Osteocyte (in vitro differentiated cells): Measurements from ENCODE around the gene ATCAY. TPM values are rescaled to one million over a fixed set of nuclear protein-coding genes. Genes with fewer than 3 reads are reported as not detected.

Source experiments
- DNase-seq: peaks from one replicate; pipeline ENCODE4 v3.0.0; 2021; ENCODE audit warnings: mixed read lengths; ENCODE audit not compliant: unreplicated experiment; ENCODE audit errors: extremely low spot score
- H3K27ac Mint-ChIP-seq: one replicate; pipeline ENCODE4 v1.8.0; 2021; ENCODE audit warnings: mild to moderate bottlenecking, mixed read lengths; ENCODE audit not compliant: unreplicated experiment
- H3K27me3 Mint-ChIP-seq: one replicate; pipeline ENCODE4 v1.8.0; 2021; ENCODE audit warnings: mixed read lengths; ENCODE audit not compliant: unreplicated experiment
- H3K36me3 Mint-ChIP-seq: one replicate; pipeline ENCODE4 v1.8.0; 2021; ENCODE audit warnings: mixed read lengths; ENCODE audit not compliant: unreplicated experiment
- H3K4me1 Mint-ChIP-seq: one replicate; pipeline ENCODE4 v1.8.0; 2021; ENCODE audit warnings: mixed read lengths; ENCODE audit not compliant: unreplicated experiment
- H3K4me3 Mint-ChIP-seq: one replicate; pipeline ENCODE4 v1.8.0; 2021; ENCODE audit warnings: mild to moderate bottlenecking, moderate library complexity, mixed read lengths; ENCODE audit not compliant: unreplicated experiment
- H3K9me3 Mint-ChIP-seq: one replicate; pipeline ENCODE4 v1.8.0; 2021; ENCODE audit warnings: mixed read lengths; ENCODE audit not compliant: unreplicated experiment
- total RNA-seq: library from RNA; stranded (reverse); gene quantifications from 2 replicates; pipeline ENCODE4 v1.2.1, GENCODE V29; 2021
- TF ChIP-seq, protein P1 (sequence below): fragments of 200-600 bp; sonication (generic); IDR thresholded peaks from 2 replicates; pipeline ENCODE4 v1.5.0; 2021; ENCODE audit warnings: antibody characterized with exemption, mild to moderate bottlenecking, moderate library complexity

ATCAY gene
- total RNA-seq, 1 donor from 2014 or later, result not detected

DNA sequence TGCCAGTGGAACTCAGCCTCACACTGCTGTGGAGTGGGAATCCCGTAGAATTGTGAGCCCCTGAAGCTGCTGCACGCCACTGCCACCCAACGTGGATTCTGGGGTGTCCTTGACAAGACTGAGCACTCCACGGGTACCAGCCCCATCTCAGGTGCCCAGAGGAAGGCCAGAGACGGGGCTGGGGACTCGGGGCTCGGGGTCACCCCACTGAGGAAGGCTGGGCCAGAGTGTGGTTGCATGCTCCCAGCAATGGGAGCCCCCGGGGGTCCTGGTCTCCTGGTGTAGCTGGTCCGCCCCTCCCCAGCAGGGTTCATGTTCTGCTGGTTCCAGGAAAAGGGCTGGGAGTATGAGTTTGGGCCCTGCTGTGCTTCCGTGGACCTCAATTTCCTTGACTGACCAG lies 75.2 kb downstream of the ATCAY start:
- no peak overlapping the region for H3K4me3 Mint-ChIP-seq
- H3K36me3 Mint-ChIP-seq, result peaks cover 9% of the 10 kb centered on the region
- TF ChIP-seq, protein P1, sequence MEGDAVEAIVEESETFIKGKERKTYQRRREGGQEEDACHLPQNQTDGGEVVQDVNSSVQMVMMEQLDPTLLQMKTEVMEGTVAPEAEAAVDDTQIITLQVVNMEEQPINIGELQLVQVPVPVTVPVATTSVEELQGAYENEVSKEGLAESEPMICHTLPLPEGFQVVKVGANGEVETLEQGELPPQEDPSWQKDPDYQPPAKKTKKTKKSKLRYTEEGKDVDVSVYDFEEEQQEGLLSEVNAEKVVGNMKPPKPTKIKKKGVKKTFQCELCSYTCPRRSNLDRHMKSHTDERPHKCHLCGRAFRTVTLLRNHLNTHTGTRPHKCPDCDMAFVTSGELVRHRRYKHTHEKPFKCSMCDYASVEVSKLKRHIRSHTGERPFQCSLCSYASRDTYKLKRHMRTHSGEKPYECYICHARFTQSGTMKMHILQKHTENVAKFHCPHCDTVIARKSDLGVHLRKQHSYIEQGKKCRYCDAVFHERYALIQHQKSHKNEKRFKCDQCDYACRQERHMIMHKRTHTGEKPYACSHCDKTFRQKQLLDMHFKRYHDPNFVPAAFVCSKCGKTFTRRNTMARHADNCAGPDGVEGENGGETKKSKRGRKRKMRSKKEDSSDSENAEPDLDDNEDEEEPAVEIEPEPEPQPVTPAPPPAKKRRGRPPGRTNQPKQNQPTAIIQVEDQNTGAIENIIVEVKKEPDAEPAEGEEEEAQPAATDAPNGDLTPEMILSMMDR, result no peak
- H3K9me3 Mint-ChIP-seq, result no peaks in the 10 kb centered on the region
- H3K27ac Mint-ChIP-seq, result no peak overlapping the region
- DNase-seq, result no peak
- peaks cover 13% of the 10 kb centered on the region for H3K4me1 Mint-ChIP-seq
- H3K27me3 Mint-ChIP-seq, result no peaks in the 10 kb centered on the region

DNA sequence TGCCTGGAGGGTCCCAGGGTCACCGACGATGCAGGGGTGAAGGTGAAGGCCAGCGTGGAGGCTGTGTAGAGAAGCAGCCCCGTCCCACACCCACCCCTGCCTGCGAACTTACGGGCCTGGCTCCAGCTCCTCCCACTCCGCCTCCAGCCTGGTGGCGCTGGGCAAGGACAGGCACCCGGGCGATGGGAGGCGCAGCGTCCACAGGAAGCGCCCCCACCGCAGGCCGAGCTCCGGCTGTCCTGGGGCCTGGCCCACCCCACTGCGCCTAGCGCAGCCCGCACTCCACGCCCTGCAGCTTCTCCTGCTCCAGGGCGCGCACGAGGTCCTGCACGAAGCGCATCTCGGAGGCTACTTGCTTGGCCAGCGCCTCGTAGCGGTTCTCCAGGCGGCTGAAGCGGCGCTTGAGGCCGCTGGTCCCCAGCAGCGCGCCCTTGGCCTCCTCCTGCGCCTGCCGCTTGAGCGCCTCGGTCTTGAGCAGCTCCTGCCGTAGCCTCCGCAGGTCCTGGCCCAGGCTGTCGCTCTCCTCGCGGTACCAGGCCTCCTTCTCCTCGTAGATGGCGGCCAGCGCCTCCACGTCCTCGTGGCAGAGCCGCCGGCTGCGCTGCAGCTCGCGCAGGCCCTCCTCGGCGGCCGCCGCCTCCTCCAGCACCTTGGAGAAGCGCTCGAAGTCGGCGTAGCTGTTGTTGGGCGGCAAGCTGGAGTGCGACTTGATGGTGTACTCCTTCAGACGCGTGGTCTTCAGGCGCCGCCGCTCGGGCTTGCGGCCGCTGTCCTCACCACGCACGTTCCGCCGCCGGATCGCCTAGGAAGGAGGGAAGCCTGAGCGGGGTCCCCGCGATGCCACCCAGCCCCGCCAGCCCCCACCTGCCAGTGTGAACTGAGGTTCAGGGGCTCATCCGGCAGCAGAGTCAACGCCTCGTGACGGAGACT lies 78.6 kb downstream of the ATCAY start:
- peaks cover 3% of the 10 kb centered on the region for H3K4me1 Mint-ChIP-seq
- peaks cover 17% of the 10 kb centered on the region for H3K36me3 Mint-ChIP-seq
- DNase-seq, result no peak

DNA sequence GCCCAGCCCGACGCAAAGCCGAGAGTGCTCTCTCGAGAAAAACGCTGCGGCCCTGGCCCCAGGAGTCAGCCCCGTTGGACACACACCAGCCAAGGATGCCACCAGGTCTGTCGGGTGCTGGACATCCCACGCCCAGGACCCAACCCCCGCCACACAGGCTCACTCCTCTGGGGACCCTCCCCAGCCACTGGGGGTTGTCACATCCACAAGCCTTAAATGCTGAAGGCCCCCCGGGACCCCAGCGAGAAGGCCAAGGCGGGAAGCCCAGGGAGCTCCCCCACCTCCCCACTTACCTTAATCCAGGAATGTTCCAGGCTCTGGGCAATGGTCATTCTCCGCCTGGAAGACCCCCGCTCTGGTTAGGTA lies 79.3 kb downstream of the ATCAY start:
- no peaks in the 10 kb centered on the region for H3K9me3 Mint-ChIP-seq
- no peak for DNase-seq
- peaks cover 2% of the 10 kb centered on the region for H3K4me1 Mint-ChIP-seq
- TF ChIP-seq, protein P1, result no peak
- H3K4me3 Mint-ChIP-seq, result no peak overlapping the region
- H3K36me3 Mint-ChIP-seq, result peaks cover 17% of the 10 kb centered on the region
- no peaks in the 10 kb centered on the region for H3K27me3 Mint-ChIP-seq
- H3K27ac Mint-ChIP-seq, result no peak overlapping the region

More for the DNA sequence above, 78.6 kb downstream of the ATCAY start:
- Mint-ChIP-seq H3K27me3 (no peaks in the 10 kb centered on the region), H3K27ac (no peak overlapping the region), H3K4me3 (no peak overlapping the region), H3K9me3 (no peaks in the 10 kb centered on the region)
- TF ChIP-seq, protein P1, result no peak

GRCh38 chr19:3961007-3961406 lies 80.5 kb downstream of the ATCAY start:
- no peak overlapping the region for H3K4me3 Mint-ChIP-seq
- no peaks in the 10 kb centered on the region for H3K4me1 Mint-ChIP-seq
- no peaks in the 10 kb centered on the region for H3K9me3 Mint-ChIP-seq
- no peak overlapping the region for H3K27ac Mint-ChIP-seq
- no peak for DNase-seq
- no peaks in the 10 kb centered on the region for H3K27me3 Mint-ChIP-seq
- peaks cover 15% of the 10 kb centered on the region for H3K36me3 Mint-ChIP-seq
- TF ChIP-seq, protein P1, result no peak

DNA sequence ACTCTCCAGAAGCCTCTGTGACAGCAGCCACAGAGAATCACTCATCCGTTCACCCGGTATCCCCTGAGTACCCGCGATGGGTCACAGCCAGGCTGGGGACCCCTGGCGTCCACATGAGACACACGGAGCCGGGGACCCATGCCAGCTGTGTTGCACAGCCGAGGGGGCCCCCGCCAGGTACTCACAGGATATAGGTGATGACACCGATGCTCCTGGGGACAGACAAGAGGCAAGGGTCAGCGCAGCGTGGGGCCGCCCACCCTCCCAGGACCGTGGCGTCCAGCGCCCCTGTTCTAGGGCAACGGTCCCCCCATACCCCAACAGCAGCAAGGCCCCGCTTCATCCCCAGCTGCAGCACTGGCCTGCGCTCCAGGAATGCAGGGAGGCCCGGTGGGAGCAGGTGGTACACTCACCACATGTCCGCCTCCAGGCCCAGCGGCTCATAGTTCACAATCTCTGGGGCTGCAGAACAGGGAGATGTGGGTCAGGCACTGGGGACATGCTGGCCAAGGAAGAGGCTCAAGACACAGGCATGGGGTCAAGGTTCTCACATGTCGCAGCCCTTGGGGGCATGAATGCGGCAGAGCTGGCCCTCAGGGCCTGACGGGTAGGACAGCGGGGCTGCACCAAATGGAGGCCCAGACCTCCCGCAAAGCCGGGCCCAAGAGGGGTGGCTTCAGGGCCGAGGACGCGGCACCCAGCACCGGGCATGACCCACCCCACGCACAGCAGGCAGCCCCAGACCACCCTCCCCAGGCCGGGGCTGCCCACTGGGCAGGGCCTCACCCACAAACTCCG lies 83.2 kb downstream of the ATCAY start:
- Mint-ChIP-seq H3K36me3 (peaks cover 21% of the 10 kb centered on the region), H3K27me3 (no peaks in the 10 kb centered on the region), H3K4me1 (peaks cover 11% of the 10 kb centered on the region), H3K27ac (no peak overlapping the region), H3K9me3 (no peaks in the 10 kb centered on the region), H3K4me3 (no peak overlapping the region)
- TF ChIP-seq, protein P1, result no peak
- DNase-seq, result no peak
